Large intestine (tissue), 3 donors: ENCODE measurements around the gene MINDY4. TPM values are rescaled to one million over a fixed set of nuclear protein-coding genes. Genes with fewer than 3 reads are reported as not detected.

ENCODE experiments used
- DNase-seq, 2 donors: peaks; one replicate each; pipeline versions ENCODE4 v3.0.0 to v3.0.0-alpha.2; 2013
- H3K27ac ChIP-seq: one replicate; pipeline ENCODE4 v1.5.1; 2013; ENCODE audit warnings: low read length
- H3K27me3 ChIP-seq: 2 replicates; pipeline ENCODE4 v1.6.1; 2013; ENCODE audit warnings: low read length; ENCODE audit not compliant: control insufficient read depth, insufficient read depth
- H3K36me3 ChIP-seq: 2 replicates; pipeline ENCODE4 v1.6.1; 2013; ENCODE audit warnings: low read length; ENCODE audit not compliant: control insufficient read depth, insufficient read depth
- H3K4me1 ChIP-seq: one replicate; pipeline ENCODE4 v1.6.1; 2013; ENCODE audit warnings: low read length; ENCODE audit not compliant: control insufficient read depth, insufficient read depth
- H3K4me3 ChIP-seq: one replicate; pipeline ENCODE4 v1.5.1; 2013; ENCODE audit warnings: low read length
- H3K9me3 ChIP-seq: one replicate; pipeline ENCODE4 v1.6.1; 2013; ENCODE audit warnings: mild to moderate bottlenecking, low read depth, low read length, moderate library complexity; ENCODE audit not compliant: control insufficient read depth
- WGBS: methylation state at CpG from one replicate; pipeline ENCODE4 v1.1.5; 2013; ENCODE audit warnings: low lambda C conversion rate; ENCODE audit not compliant: insufficient coverage; 5-methylcytosine and 5-hydroxymethylcytosine counted together
- polyA plus RNA-seq: library from polyadenylated mRNA; unstranded; fragments of 120-200 nt; gene quantifications from one replicate; pipeline ENCODE4 v1.2.1, GENCODE V29; 2013

Gene MINDY4
- polyA plus RNA-seq, 1 donor, result 12.3 TPM

DNA sequence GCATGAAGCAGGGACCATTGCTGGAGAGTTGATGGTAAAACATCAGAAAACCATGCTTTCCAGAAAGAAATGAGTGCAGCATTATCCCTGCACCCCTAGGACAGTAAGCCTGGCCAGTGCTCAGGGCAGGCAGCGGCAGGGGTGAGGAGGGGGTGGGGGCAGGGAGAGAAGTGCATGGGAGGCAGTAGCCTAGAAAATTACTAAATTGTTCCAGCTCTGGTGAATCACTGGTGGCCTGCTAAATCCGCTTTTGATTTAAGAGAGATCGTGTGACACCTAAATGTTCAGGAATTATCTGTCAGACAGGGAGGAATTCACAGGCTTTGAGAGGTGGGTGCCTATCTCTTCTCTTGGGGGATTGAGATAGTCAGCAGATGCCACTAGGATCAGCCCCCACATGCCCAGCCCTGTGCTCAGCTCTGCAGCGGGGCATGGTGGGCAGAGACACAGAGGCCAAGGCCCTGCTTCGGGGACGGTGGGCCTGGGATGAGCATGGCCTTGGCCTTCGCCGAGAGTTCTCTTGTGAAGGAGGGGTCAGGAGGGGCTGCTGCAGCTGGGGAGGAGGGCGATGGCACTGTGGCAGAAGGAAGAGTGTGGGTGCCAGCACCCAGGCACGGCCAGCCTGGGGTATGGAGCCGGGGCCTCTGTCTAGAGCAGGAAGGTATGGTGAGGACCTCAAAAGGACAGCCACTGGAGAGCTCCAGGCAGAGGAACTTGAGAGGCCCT lies 135.5 kb downstream of the MINDY4 start:
- no peak overlapping the region for H3K4me3 ChIP-seq
- H3K9me3 ChIP-seq, result no peaks in the 10 kb centered on the region
- H3K27ac ChIP-seq, result no peak overlapping the region
- no peaks in the 10 kb centered on the region for H3K36me3 ChIP-seq
- DNase-seq, result no peak
- H3K4me1 ChIP-seq, result peaks cover 28% of the 10 kb centered on the region
- WGBS, result no CpG with 5 or more reads among the region's 11 CpGs
- no peaks in the 10 kb centered on the region for H3K27me3 ChIP-seq

DNA sequence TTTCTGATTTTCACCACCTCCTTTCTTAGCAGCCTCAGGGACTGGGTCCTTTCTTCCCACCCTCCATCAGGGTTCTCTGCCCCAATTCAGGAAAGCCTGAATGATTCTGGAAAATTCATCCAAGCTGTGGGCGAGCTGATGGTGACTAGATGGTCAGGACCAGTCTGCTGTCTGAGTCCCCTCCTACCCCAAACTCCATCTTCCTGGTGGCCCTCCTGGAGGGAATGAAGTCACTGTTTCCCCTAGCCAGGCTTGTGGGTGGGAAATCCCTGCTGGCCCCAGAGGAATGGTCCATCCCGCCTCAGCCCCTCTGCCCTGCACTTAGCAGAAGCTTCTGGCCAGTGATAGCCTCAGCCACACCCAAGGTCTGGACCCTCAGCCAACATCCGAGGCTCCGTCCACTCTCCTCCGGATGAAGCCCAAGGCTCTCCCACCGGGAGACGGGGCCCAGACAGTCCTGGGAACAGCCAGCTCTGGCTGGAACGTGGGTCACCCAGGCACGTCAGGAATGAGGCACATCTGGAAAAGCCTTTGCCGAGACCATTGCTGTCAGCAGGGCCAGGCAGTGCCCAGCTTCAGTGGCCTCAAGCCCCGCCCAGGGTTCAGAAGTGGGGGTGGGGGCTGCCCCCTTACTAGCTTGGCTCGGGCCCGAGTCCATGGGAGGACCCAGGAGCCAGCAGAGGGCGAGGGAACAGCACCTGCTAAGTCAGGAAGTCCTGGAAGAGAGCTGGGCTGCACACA lies 136.5 kb downstream of the MINDY4 start:
- Histone ChIP-seq H3K9me3 (no peaks in the 10 kb centered on the region), H3K27ac (no peak overlapping the region), H3K4me1 (peaks cover 37% of the 10 kb centered on the region), H3K36me3 (no peaks in the 10 kb centered on the region), H3K4me3 (no peak overlapping the region), H3K27me3 (no peaks in the 10 kb centered on the region)
- no CpG with 5 or more reads among the region's 14 CpGs for WGBS
- no peak for DNase-seq

DNA sequence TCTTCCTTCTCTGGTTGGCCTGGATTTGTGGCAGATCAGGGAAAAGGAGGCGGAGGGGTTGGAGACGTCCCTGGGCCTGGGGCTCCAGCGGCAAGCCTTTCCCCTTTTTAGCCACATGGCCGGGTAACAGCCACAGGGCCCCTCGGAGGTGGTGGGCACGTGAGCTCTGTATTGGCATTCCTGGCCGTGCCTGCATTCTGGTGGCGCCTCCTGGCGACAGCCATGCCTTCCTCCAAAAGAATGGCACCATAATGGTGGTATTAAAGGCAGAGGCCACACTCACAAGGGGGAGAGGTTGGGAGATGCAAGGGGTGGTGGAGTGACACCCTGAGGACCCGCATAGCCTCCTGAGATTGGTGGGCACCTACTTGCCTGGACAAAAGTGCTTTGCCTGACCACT lies 137.5 kb downstream of the MINDY4 start:
- Histone ChIP-seq H3K27me3 (no peaks in the 10 kb centered on the region), H3K27ac (no peak overlapping the region), H3K36me3 (no peaks in the 10 kb centered on the region), H3K9me3 (no peaks in the 10 kb centered on the region), H3K4me3 (no peak overlapping the region), H3K4me1 (peaks cover 46% of the 10 kb centered on the region)
- no peak for DNase-seq
- WGBS, result no CpG with 5 or more reads among the region's 10 CpGs

DNA sequence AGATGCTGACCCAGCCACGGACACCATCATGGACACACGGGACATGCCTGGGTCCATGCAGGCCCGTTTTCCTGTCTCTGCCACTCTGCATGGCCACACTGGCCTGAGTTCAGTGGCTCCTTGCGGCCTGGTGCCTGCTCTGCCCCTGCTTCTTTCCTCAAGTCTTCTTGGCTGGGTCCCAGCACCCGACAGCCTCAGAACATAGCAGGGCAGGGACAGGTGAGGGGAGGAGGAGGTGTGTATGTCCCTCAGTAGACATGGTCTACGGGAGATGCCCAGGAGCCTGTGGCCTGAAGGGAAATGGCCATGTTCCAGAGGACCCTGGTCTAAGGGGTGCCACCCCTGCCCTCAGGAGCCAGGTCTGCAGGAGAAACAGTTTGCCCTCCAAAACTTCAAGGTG lies 138.2 kb downstream of the MINDY4 start:
- no peak for DNase-seq
- Histone ChIP-seq H3K27ac (no peak overlapping the region), H3K4me3 (no peak overlapping the region), H3K9me3 (no peaks in the 10 kb centered on the region), H3K4me1 (peaks cover 54% of the 10 kb centered on the region), H3K36me3 (no peaks in the 10 kb centered on the region), H3K27me3 (no peaks in the 10 kb centered on the region)
- no CpG with 5 or more reads among the region's 6 CpGs for WGBS

DNA sequence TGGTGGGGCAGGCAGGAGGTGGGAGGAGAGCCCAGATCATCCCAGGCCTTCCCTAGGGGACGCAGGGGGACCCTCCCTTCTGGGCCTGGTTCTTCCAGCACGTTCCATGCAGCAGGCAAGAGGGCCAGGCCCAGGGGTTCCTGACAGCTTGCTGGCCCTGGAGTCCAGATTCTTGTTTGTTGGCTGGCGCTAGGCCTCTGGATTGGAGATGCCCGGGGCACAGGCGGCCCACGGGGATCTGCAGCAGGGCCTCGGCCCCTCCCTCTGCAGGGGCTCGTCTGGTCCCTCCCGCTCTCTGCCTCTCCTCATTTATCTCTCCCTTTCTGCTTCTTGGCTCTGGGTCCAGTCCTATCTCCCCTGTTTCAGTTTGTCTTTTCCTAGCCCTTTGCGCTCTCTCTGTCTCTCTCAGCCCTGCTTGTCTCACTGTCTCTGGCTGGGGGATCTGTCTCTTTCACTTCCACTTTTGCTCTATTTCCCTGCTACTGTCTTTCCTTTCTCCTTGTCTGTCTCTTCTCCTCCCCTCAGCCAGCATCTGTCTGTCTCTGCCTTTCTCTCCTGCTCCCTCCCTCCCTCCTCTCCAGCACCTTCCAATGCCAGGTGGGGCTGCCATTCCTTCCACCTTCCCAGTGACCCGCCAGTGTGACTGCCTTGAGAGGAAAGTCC lies 139.3 kb downstream of the MINDY4 start:
- no peak for DNase-seq
- Histone ChIP-seq H3K9me3 (no peaks in the 10 kb centered on the region), H3K36me3 (no peaks in the 10 kb centered on the region), H3K27me3 (no peaks in the 10 kb centered on the region), H3K4me1 (peaks cover 64% of the 10 kb centered on the region), H3K27ac (peak overlapping the region; percentile 97), H3K4me3 (no peak overlapping the region)
- 83% methylated on average over 1 of the region's 11 CpGs for WGBS

DNA sequence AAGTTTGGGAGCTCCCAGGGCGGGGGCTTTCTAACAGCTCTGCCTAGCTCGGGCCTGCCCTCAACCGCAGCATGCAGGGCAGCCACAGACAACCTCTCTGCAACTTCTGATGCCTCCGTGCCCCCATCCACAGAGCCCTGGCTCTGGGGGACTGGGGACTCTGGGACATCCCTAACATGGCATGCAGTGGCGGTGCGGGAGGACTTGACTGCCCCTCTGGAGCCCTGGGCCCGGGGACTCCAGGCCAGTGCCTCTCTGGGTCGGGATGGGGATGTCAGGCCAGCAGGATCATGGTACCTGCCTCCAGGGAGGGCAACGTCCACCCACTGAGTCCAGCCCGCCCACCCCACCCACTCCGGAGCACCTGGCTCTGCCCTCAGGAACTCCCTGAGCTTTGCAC lies 139.9 kb downstream of the MINDY4 start:
- H3K4me1 ChIP-seq, result peaks cover 66% of the 10 kb centered on the region
- H3K36me3 ChIP-seq, result no peaks in the 10 kb centered on the region
- DNase-seq, result peak in 1 of 2 donors; percentile 36
- H3K4me3 ChIP-seq, result no peak overlapping the region
- peak overlapping the region; percentile 97 for H3K27ac ChIP-seq
- no CpG with 5 or more reads among the region's 11 CpGs for WGBS
- H3K27me3 ChIP-seq, result no peaks in the 10 kb centered on the region
- H3K9me3 ChIP-seq, result no peaks in the 10 kb centered on the region

DNA sequence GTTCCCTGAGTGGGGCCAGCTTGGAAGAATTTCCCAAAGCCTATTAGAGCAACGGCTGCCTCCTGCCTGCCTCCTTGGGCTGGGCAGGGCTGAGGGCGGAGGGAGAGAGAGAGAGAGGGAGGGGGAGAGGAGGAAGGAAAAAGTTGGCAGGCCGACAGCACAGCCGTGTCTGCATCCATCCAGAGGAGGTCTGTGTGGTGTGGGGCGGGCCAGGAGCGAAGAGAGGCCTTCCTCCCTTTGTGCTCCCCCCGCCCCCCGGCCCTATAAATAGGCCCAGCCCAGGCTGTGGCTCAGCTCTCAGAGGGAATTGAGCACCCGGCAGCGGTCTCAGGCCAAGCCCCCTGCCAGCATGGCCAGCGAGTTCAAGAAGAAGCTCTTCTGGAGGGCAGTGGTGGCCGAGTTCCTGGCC lies 140.3 kb downstream of the MINDY4 start, which contains the start of gene AQP1:
Gene AQP1 (plus strand): TSS at position 293 of the 409 bp plus-strand sequence. CDS start 57 bp downstream, at position 350.
- no peaks in the 10 kb centered on the region for H3K36me3 ChIP-seq
- DNase-seq, result peak; percentile 83 to 84
- no peaks in the 10 kb centered on the region for H3K9me3 ChIP-seq
- peaks cover 68% of the 10 kb centered on the region for H3K4me1 ChIP-seq
- H3K4me3 ChIP-seq, result peak within 1 kb of the TSS; percentile 42
- H3K27ac ChIP-seq, result peak within 1 kb of the TSS; percentile 97
- no CpG with 5 or more reads among the region's 12 CpGs for WGBS
- H3K27me3 ChIP-seq, result no peaks in the 10 kb centered on the region

DNA sequence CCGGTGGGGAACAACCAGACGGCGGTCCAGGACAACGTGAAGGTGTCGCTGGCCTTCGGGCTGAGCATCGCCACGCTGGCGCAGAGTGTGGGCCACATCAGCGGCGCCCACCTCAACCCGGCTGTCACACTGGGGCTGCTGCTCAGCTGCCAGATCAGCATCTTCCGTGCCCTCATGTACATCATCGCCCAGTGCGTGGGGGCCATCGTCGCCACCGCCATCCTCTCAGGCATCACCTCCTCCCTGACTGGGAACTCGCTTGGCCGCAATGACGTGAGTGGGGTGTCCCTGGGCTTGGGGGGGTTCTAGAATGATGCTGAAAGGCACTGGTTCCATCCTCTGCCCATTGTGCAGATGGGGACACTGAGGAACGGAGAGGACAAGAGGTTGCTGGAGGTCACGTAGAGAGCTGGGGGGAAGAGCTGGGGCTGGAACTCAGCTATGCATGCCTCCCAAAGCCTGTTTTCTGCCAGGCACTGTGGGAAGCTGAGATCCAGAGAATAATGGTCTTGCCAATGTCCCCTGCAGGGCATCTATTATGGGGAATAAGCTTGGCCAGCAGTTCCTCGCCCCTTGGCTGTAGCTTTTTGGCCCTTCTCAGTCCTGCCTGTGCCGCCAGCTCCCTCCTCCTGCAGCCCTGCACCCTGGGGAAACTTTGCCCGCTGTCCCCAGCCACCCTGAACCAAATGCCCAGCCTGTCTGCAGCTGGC lies 141.0 kb downstream of the MINDY4 start:
- WGBS, result no CpG with 5 or more reads among the region's 26 CpGs
- no peak for DNase-seq
- Histone ChIP-seq H3K9me3 (no peaks in the 10 kb centered on the region), H3K4me3 (peak overlapping the region; percentile 42), H3K36me3 (no peaks in the 10 kb centered on the region), H3K27me3 (no peaks in the 10 kb centered on the region), H3K27ac (peak overlapping the region; percentile 97), H3K4me1 (peaks cover 71% of the 10 kb centered on the region)

DNA sequence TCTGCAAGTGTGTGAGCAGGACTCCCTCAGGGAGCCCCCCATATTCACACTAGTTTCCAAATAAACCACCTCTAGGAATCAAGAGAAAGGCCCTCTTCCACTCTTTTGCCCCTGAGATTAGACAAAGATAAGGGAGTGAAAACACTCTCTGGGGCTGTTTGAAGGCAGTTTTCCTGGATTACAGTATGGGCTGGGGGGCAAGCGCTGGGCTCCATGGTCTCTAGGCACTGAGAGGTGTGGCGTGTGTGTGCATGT lies 141.4 kb downstream of the MINDY4 start:
- peak in 1 of 2 donors; percentile 66 for DNase-seq
- Histone ChIP-seq H3K36me3 (no peaks in the 10 kb centered on the region), H3K4me1 (peaks cover 71% of the 10 kb centered on the region), H3K27ac (peak overlapping the region; percentile 97), H3K9me3 (no peaks in the 10 kb centered on the region), H3K4me3 (peak overlapping the region; percentile 42), H3K27me3 (no peaks in the 10 kb centered on the region)
- no CpG with 5 or more reads among the region's 2 CpGs for WGBS
